HepG2 (cell line): ENCODE measurements around the gene PGAP3. TPM values are rescaled to one million over a fixed set of nuclear protein-coding genes. Genes with fewer than 3 reads are reported as not detected.

Experiments used
- ATAC-seq: fragments of 200-7000 bp; cut with Tn5 transposase; 3 replicates; pipeline ENCODE4 v1.9.1; 2020; ENCODE audit warnings: mild to moderate bottlenecking, moderate library complexity
- BruUV-seq: library from RNA; stranded (reverse); fragments of 400-500 nt; replicated peaks from 2 replicates; lab custom pipeline; 2021; lab: Mats Ljungman, UMichigan
- CTCF ChIA-PET: fragments of 300-600 bp; formaldehyde crosslinking; extraction: SDS; loops from one replicate; lab custom pipeline; 2021; ENCODE audit warnings: low total read pairs, inconsistent platforms, low intra/inter-chr PET ratio; lab: Yijun Ruan, JAX
- POLR2A ChIA-PET: fragments of 350-600 bp; sonication (Branson Sonifier 250); formaldehyde crosslinking; loops from one replicate; lab custom pipeline; 2020; ENCODE audit warnings: antibody characterized with exemption, inconsistent platforms; lab: Yijun Ruan, JAX
- DNase-seq: peaks from one replicate; pipeline ENCODE4 v3.0.0-alpha.2; 2015; ENCODE audit warnings: low spot score
- FAIRE-seq: peaks from 3 replicates; lab custom pipeline; 2011; peaks lifted over from hg19 to GRCh38; lab: Jason Lieb, UNC
- H2AFZ ChIP-seq: one replicate; pipeline ENCODE4 v1.6.1; 2011; ENCODE audit warnings: low read length, inconsistent platforms
- H3K27ac ChIP-seq: fragments of 300-600 bp; 3 replicates; pipeline ENCODE4 v1.8.0; 2011; ENCODE audit warnings: mixed run types, mild to moderate bottlenecking, mixed read lengths, low read length, inconsistent platforms; ENCODE audit not compliant: insufficient read depth; ENCODE audit errors: extremely low read length
- H3K27me3 ChIP-seq, 2 experiments: fragments of 200-600 bp in 1 of 2; 2 replicates in 1 of 2; 3 replicates in 1 of 2; pipeline versions ENCODE4 v1.6.0 to v1.8.0; 2011; ENCODE audit warnings: low read length in 2 of 2, mild to moderate bottlenecking in 2 of 2, moderate library complexity in 2 of 2, inconsistent platforms in 1 of 2; ENCODE audit not compliant: insufficient read depth in 2 of 2, control insufficient read depth in 1 of 2
- H3K36me3 ChIP-seq, 2 experiments: fragments of 200-600 bp in 1 of 2; replicated peaks in 1 of 2; 2 replicates in 1 of 2; 3 replicates in 1 of 2; pipeline versions ENCODE4 v1.5.1 to v1.8.0; 2011; ENCODE audit warnings: low read length in 2 of 2, inconsistent platforms in 1 of 2; ENCODE audit not compliant: insufficient read depth in 2 of 2, control insufficient read depth in 1 of 2
- H3K4me1 ChIP-seq: 2 replicates; pipeline ENCODE4 v1.5.1; 2012; ENCODE audit warnings: low read length, inconsistent platforms; ENCODE audit not compliant: insufficient read depth
- H3K4me2 ChIP-seq: 2 replicates; pipeline ENCODE4 v1.6.0; 2011; ENCODE audit warnings: low read depth, low read length, inconsistent platforms
- H3K4me3 ChIP-seq, 3 experiments: fragments of 200-600 bp in 1 of 3; sonication (generic), shearing (Covaris generic) in 1 of 3; replicated peaks in 1 of 3; 2 replicates each; pipeline ENCODE4 v1.5.1; 2011 to 2016; ENCODE audit warnings: low read length in 3 of 3, inconsistent platforms in 2 of 3, low read depth in 2 of 3, mild to moderate bottlenecking in 2 of 3, control low read depth in 1 of 3, mixed read lengths in 1 of 3; ENCODE audit not compliant: insufficient read depth in 1 of 3
- H3K79me2 ChIP-seq: one replicate; pipeline ENCODE4 v1.6.1; 2011; ENCODE audit warnings: low read length, inconsistent platforms; ENCODE audit not compliant: insufficient read depth
- H3K9ac ChIP-seq: 2 replicates; pipeline ENCODE4 v1.6.0; 2011; ENCODE audit warnings: mild to moderate bottlenecking, low read depth, low read length, inconsistent platforms; ENCODE audit not compliant: insufficient read depth
- H3K9me3 ChIP-seq: 2 replicates; pipeline ENCODE4 v1.5.1; 2012; ENCODE audit warnings: mild to moderate bottlenecking, low read length
- H4K20me1 ChIP-seq: 2 replicates; pipeline ENCODE4 v1.6.0; 2011; ENCODE audit warnings: inconsistent platforms, mild to moderate bottlenecking, low read length, moderate library complexity; ENCODE audit not compliant: insufficient read depth
- BORCS8-MEF2B ChIP-seq: sonication (generic); formaldehyde crosslinking; IDR thresholded peaks from 2 replicates; pipeline ENCODE4 v1.8.0; 2022; ENCODE audit warnings: mild to moderate bottlenecking, missing genetic modification reagents
- CBFB ChIP-seq: sonication (generic); formaldehyde crosslinking; IDR thresholded peaks from 2 replicates; pipeline ENCODE4 v1.4.0; 2020; ENCODE audit warnings: missing genetic modification reagents
- CBX2 ChIP-seq, 2 experiments: fragments of 200-600 bp in 1 of 2; sonication (generic); formaldehyde crosslinking in 1 of 2; IDR thresholded peaks; 2 replicates each; pipeline versions ENCODE4 v1.7.0 to v1.8.1; 2018 to 2022; ENCODE audit warnings: low read depth in 2 of 2, low read length in 1 of 2, mild to moderate bottlenecking in 1 of 2, missing genetic modification reagents in 1 of 2
- CCDC6 ChIP-seq: sonication (generic); formaldehyde crosslinking; IDR thresholded peaks from 2 replicates; pipeline ENCODE4 v1.8.1; 2022; ENCODE audit warnings: mild to moderate bottlenecking, missing genetic modification reagents, moderate library complexity
- ELF3 ChIP-seq: IDR thresholded peaks from 2 replicates; pipeline ENCODE4 v1.6.1; 2016; ENCODE audit warnings: missing genetic modification reagents, missing compliant biosample characterization
- ESRRA ChIP-seq: sonication (generic); formaldehyde crosslinking; IDR thresholded peaks from 2 replicates; pipeline ENCODE4 v1.5.1; 2020; ENCODE audit warnings: mild to moderate bottlenecking, low read depth, missing genetic modification reagents
- FOXC1 ChIP-seq: sonication (generic); formaldehyde crosslinking; IDR thresholded peaks from 2 replicates; pipeline ENCODE4 v1.8.0; 2022; ENCODE audit warnings: mild to moderate bottlenecking, missing genetic modification reagents, borderline replicate concordance
- GTF2F1 ChIP-seq: fragments of 150-350 bp; IDR thresholded peaks from 2 replicates; pipeline ENCODE4 v1.6.1; 2014; ENCODE audit warnings: low read length
- KAT2B ChIP-seq: fragments of 150-350 bp; IDR thresholded peaks from 2 replicates; pipeline ENCODE4 v1.6.1; 2014; ENCODE audit warnings: low read depth, low read length, borderline replicate concordance
- KLF9 ChIP-seq: IDR thresholded peaks from 2 replicates; pipeline ENCODE4 v1.6.1; 2016; ENCODE audit warnings: low read depth
- MAFG ChIP-seq: sonication (generic); formaldehyde crosslinking; IDR thresholded peaks from 2 replicates; pipeline ENCODE4 v1.5.1; 2020; ENCODE audit warnings: mild to moderate bottlenecking, missing genetic modification reagents
- NFYC ChIP-seq: IDR thresholded peaks from 2 replicates; pipeline ENCODE4 v1.6.1; 2016; ENCODE audit warnings: missing genetic modification reagents, missing compliant biosample characterization
- REPIN1 ChIP-seq: sonication (generic); formaldehyde crosslinking; IDR thresholded peaks from 2 replicates; pipeline ENCODE4 v1.8.0; 2022; ENCODE audit warnings: missing genetic modification reagents, low read depth, mild to moderate bottlenecking, borderline replicate concordance
- XBP1 ChIP-seq: sonication (generic); formaldehyde crosslinking; IDR thresholded peaks from 2 replicates; pipeline ENCODE4 v1.5.0; 2020; ENCODE audit warnings: missing genetic modification reagents
- ZBTB1 ChIP-seq: sonication (generic); formaldehyde crosslinking; IDR thresholded peaks from 2 replicates; pipeline ENCODE4 v1.4.0; 2020; ENCODE audit warnings: missing genetic modification reagents, borderline replicate concordance
- ZFAT ChIP-seq: sonication (generic); formaldehyde crosslinking; conservative IDR thresholded peaks from 2 replicates; pipeline ENCODE4 v1.8.1; 2023; ENCODE audit warnings: missing genetic modification reagents, inconsistent platforms
- ZNF121 ChIP-seq: sonication (generic); formaldehyde crosslinking; IDR thresholded peaks from 2 replicates; pipeline ENCODE4 v1.5.0; 2020; ENCODE audit warnings: mild to moderate bottlenecking, missing genetic modification reagents
- ZNF557 ChIP-seq: sonication (generic); formaldehyde crosslinking; IDR thresholded peaks from 2 replicates; pipeline ENCODE4 v1.4.0; 2020; ENCODE audit warnings: missing genetic modification reagents
- ZNF713 ChIP-seq: sonication (generic); formaldehyde crosslinking; IDR thresholded peaks from 2 replicates; pipeline ENCODE4 v1.4.0; 2020; ENCODE audit warnings: mild to moderate bottlenecking, missing genetic modification reagents
- ZNF790 ChIP-seq: sonication (generic); formaldehyde crosslinking; IDR thresholded peaks from 2 replicates; pipeline ENCODE4 v1.8.0; 2022; ENCODE audit warnings: missing genetic modification reagents, mild to moderate bottlenecking, borderline replicate concordance
- ZNF83 ChIP-seq: sonication (generic); formaldehyde crosslinking; IDR thresholded peaks from 2 replicates; pipeline ENCODE4 v1.4.0; 2020; ENCODE audit warnings: missing genetic modification reagents, mild to moderate bottlenecking, borderline replicate concordance
- ZSCAN25 ChIP-seq: sonication (generic); formaldehyde crosslinking; IDR thresholded peaks from 2 replicates; pipeline ENCODE4 v1.8.0; 2022; ENCODE audit warnings: mild to moderate bottlenecking, missing genetic modification reagents
- WGBS: methylation state at CpG from one replicate; pipeline ENCODE4 v1.1.6; 2017; ENCODE audit warnings: low lambda C conversion rate; 5-methylcytosine and 5-hydroxymethylcytosine counted together
- in situ Hi-C: cut with HindIII; loops from 2 replicates; pipeline ENCODE4 v1.10.0; 2017; ENCODE audit warnings: low pct_unique_long_range_greater_than_20kb; ENCODE audit not compliant: extremely low pct_ligation_motif_present
- intact Hi-C: fragments of 100-400 bp; cut with micrococcal nuclease; formaldehyde crosslinking; loops from one replicate; pipeline ENCODE4 v1.10.0; 2022; ENCODE audit not compliant: unreplicated experiment
- polyA plus RNA-seq, 8 experiments: library from polyadenylated mRNA; depleted of rRNA in 3 of 8; stranded (reverse) in 7 of 8; unstranded in 1 of 8; fragments of >200 nt; fragmentation: Illumina TruSeq in 4 of 8; extraction: Trizol in 4 of 8; gene quantifications; 2 replicates each; pipeline versions ENCODE4 v1.2.1 to v1.2.3, GENCODE V29; 2011 to 2016; ENCODE audit warnings: low read depth in 4 of 8, missing spikeins in 1 of 8, mixed read lengths in 1 of 8; ENCODE audit not compliant: insufficient read depth in 1 of 8
- total RNA-seq, 5 experiments: library from RNA; depleted of rRNA; stranded (reverse); fragments of >200 nt; fragmentation: Illumina TruSeq; extraction: Trizol; gene quantifications; 2 replicates each; pipeline ENCODE4 v1.2.3, GENCODE V29; 2016; ENCODE audit warnings: low read depth in 1 of 5
- TF ChIP-seq, protein P1 (sequence below): sonication (generic); formaldehyde crosslinking; IDR thresholded peaks from 2 replicates; pipeline ENCODE4 v1.5.0; 2020; ENCODE audit warnings: missing genetic modification reagents
- TF ChIP-seq, protein P2 (sequence below): sonication (generic); formaldehyde crosslinking; IDR thresholded peaks from 2 replicates; pipeline ENCODE4 v1.5.1; 2020; ENCODE audit warnings: mild to moderate bottlenecking, missing genetic modification reagents, borderline replicate concordance

Gene PGAP3
- total and polyA plus RNA-seq, 2 of the 13 experiments (the other 11 are each of a cell fraction or from before 2014, with no cell fraction given), result 11.9 to 14.6 TPM

DNA sequence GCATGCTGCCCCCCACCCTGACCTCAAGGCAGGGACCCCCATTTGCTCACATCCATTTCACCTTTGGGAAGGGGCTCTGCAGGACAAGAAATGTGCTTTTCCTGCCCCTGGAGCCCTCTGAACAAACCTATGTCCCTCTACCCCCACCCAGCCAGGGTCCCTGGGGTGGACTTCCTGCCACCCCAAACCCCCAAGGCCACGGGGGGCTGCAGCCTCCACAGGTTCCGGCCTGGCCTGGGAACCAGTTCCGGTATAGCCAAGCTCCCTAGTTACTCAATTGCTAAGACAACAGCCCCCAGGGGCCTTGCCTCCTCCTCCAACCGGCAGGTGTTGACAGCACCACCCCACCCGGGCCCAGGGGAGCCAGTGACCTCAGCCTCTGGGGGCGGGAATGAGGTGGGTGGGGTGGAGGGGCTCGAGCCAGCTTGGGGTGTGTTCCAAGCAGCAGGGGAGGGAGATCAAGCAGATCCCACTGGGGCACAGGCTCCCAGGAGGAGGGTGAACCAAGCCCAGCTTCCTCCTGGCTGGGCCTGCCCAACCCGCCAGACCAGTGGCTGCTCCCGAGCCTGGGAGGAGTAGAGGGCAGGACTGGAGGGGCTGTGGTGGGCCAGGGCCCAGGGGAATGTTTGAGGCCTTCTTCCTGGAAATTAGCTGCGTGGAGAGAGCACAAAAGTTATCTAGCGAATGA, 13.0 kb downstream of the PGAP3 start:
- ChIA-PET POLR2A (interaction anchor here (0.6 to 9.4 kb wide), 16 partner anchors 8 to 77 kb away, joined by 3 to 96 read pairs (median 5); partner anchors contain the start of genes ERBB2, GRB7, MIEN1 and PGAP3), CTCF (interaction anchor here (8.5 kb wide), 1 partner anchor 53 kb away, joined by 136 read pairs; no protein-coding TSS in a partner anchor)
- no TSS peak for BruUV-seq
- Histone ChIP-seq H3K79me2 (no peaks in the 10 kb centered on the region), H3K4me2 (peak overlapping the region; percentile 55), H3K36me3 (no peaks in the 10 kb centered on the region), H3K27me3 (peaks cover 6 to 17% of the 10 kb centered on the region in 2 experiments; a peak in 4 of 5 replicates), H3K9ac (peak overlapping the region; percentile 55), H3K9me3 (no peaks in the 10 kb centered on the region), H3K27ac (peak overlapping the region; percentile 62), H3K4me3 (peak overlapping the region in 2 of 3 experiments; percentile 5 to 49; a peak in 2 of 6 replicates), H3K4me1 (peaks cover 91% of the 10 kb centered on the region), H4K20me1 (no peaks in the 10 kb centered on the region), H2AFZ (no peak overlapping the region)
- WGBS, result 14% methylated on average over 10 of the region's 11 CpGs
- DNase-seq (peak; percentile 81), FAIRE-seq (peak; percentile 36), ATAC-seq (peak; percentile 59)
- intact Hi-C loops (loop anchor here (5.0 kb wide), 1 partner anchor 77 kb away; no protein-coding TSS in a partner anchor), in situ Hi-C loops (loop anchor here (5.0 kb wide), 2 partner anchors 53 to 77 kb away; no protein-coding TSS in a partner anchor)
- TF ChIP-seq KAT2B (no peak), ZNF557 (CRISPR knock-in tag) (no peak), ZNF83 (no peak), ELF3 (CRISPR knock-in tag) (peak; percentile 87), MAFG (no peak), ZFAT (CRISPR knock-in tag) (no peak), XBP1 (CRISPR knock-in tag) (no peak), ZNF713 (no peak), CCDC6 (no peak), ZNF790 (CRISPR knock-in tag) (no peak), FOXC1 (no peak), CBFB (CRISPR knock-in tag) (no peak), ZSCAN25 (CRISPR knock-in tag) (peak; percentile 49; the same call in 1 of the 2 replicates), KLF9 (CRISPR knock-in tag) (0 out of 2 replicates have a peak, but pooled peaks have one; percentile 60), NFYC (CRISPR knock-in tag) (no peak), REPIN1 (CRISPR knock-in tag) (0 out of 2 replicates have a peak, but pooled peaks have one; percentile 44), ZBTB1 (CRISPR knock-in tag) (no peak), ZNF121 (CRISPR knock-in tag) (no peak), GTF2F1 (no peak), BORCS8-MEF2B (CRISPR knock-in tag) (peak; percentile 73), CBX2 (IDR thresholded peaks at IDR 0.05; ENCODE audit: low read depth, low read length) (no peak), CBX2 (CRISPR knock-in tag; IDR thresholded peaks at IDR 0.05; ENCODE audit: low read depth) (no peak), ESRRA (CRISPR knock-in tag) (no peak)
- TF ChIP-seq, protein P1, sequence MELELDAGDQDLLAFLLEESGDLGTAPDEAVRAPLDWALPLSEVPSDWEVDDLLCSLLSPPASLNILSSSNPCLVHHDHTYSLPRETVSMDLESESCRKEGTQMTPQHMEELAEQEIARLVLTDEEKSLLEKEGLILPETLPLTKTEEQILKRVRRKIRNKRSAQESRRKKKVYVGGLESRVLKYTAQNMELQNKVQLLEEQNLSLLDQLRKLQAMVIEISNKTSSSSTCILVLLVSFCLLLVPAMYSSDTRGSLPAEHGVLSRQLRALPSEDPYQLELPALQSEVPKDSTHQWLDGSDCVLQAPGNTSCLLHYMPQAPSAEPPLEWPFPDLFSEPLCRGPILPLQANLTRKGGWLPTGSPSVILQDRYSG, result no peak
- TF ChIP-seq, protein P2, sequence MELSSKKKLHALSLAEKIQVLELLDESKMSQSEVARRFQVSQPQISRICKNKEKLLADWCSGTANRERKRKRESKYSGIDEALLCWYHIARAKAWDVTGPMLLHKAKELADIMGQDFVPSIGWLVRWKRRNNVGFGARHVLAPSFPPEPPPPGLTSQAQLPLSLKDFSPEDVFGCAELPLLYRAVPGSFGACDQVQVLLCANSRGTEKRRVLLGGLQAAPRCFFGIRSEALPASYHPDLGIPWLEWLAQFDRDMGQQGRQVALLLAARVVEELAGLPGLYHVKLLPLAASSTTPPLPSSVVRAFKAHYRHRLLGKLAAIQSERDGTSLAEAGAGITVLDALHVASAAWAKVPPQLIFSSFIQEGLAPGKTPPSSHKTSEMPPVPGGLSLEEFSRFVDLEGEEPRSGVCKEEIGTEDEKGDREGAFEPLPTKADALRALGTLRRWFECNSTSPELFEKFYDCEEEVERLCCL (CRISPR knock-in tag), result no peak
